Activated T-cell treated with anti-CD3 and anti-CD28 coated beads for 48 hours (primary cell): ENCODE data around the gene BMP8A.
"Not testable (repeated sequence)": the region's sequence is repeated elsewhere in the genome, so short reads cannot be mapped to it uniquely, and the experiment has no call there.

Experiments used
- DNase-seq: peaks from one replicate; pipeline ENCODE4 v3.0.0-alpha.2; 2020; ENCODE audit warnings: low read depth

The BMP8A gene

DNA sequence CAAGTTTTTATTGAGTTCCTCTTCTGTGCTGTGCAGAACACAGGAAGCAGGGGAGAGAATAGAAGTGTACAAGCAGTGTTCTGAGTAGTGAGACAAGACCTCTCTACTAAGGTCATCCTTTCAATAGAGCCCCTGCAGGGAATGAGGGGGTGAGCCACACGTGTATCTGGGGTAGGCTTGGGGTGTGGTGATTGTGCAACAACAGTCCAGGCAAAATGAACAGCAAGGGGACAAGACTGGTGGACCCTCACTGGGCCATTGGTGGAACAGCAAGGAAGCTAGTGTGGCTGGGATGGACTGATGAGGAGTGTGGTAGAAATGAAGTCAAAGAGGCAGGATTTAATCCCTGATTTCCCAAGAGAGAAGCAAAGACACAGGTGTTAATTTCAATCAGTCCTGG is 8.2 kb upstream of the BMP8A start:
- no peak for DNase-seq

DNA sequence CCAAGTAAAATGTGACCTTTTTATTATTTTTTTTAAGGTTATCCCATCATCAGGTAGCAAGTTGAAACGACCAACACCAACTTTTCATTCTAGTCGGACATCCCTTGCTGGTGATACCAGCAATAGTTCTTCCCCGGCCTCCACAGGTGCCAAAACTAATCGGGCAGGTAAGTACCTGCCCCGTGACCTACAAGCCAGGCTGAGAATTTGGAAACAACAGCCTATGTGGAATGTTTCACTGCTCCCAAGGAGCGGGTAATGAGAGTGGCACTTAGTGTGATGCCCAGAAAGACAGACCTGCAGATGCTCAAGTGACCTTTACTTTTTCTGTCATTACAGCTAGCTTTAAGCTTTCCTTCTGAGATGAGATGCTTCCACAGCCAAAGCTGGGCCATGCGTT is 6.9 kb upstream of the BMP8A start:
- DNase-seq = no peak

DNA sequence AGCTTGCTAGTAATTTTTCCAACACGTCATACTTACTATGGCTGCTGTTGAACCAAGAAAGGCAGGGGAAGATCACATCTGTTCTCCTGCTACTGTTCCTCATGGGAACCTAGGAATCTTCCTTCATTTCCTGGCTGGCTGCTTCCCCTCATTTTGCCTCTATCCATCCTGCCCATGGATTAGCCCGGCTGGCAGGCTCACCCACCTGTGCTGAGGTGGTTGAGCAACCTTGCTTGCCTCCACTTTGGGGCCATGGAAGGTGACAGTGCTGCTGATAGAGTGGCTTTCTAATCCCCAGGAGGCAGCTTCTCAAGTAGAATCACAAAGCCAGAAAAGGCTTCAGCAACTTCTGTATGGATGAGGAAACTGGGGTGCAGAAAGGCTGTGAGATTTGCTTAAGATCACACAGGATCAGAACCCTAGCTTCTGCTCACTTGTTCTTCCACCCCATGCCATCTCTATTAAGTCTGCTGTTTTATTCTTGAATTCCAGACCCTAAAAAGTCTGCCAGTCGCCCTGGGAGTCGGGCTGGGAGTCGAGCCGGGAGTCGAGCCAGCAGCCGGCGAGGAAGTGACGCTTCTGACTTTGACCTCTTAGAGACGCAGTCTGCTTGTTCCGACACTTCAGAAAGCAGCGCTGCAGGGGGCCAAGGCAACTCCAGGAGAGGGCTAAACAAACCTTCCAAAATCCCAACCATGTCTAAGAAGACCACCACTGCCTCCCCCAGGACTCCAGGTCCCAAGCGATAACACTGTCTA is 6.2 kb upstream of the BMP8A start:
- DNase-seq = no peak

DNA sequence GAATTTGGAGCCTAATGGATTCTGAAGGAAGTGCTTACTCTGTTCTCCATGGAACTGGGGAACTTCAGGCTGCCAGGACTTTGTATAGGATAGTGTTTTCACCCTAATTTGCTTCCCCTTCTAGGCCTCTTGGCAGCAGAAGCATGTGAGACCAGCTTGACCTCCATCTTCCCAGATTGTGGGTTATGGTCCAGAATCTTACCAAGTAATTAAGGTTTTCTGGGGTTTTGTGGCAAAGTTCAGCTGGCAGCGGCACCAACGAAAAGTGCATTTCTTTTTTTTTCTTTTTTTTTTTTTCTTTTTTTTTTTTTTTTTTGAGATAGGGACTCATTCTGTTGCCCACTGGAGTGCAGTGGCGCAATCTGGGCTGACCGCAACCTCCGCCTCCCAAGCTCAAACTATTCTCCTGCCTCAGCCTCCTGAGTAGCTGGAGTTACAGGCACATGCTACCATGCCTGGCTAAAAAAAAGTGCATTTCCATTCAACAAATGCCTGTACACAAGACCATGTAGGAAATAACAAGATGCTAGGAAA is 3.4 kb upstream of the BMP8A start:
- DNase-seq = no peak

DNA sequence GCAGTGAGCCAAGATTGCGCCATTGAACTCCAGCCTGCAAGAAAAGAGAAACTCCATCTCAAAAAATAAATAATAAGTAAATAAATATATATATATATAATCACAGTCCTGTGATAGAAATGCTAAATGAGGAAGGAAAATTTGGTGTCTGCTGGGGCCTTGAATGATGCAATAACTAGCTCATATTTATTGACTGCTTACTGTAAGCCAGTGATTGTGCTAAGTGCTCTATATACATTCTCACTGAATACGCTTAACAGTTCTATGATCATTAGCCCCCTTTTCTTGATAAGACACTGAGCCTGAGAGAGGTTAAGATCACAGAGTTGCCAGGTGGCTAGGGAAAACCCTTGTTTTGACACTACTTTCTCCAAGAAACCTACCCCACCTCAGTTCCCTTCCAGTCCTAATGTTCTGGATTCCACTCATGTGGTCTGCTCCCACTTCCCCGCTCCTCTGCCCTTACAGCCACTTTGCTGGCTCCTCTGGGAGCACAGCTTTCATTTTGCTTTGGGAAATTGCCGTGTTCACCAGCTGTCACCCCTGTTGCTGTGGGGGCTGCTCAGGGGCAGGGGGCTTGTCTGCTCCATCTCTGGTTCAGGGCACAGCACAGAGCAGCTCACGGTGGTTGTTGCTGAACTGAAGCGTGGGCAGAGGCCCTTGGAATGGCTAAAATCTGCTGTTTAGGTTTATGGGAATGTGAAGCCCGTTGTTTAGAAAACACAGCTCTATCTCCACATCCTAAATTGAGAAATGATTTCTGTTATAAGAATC is 2.5 kb upstream of the BMP8A start:
- DNase-seq = no peak

DNA sequence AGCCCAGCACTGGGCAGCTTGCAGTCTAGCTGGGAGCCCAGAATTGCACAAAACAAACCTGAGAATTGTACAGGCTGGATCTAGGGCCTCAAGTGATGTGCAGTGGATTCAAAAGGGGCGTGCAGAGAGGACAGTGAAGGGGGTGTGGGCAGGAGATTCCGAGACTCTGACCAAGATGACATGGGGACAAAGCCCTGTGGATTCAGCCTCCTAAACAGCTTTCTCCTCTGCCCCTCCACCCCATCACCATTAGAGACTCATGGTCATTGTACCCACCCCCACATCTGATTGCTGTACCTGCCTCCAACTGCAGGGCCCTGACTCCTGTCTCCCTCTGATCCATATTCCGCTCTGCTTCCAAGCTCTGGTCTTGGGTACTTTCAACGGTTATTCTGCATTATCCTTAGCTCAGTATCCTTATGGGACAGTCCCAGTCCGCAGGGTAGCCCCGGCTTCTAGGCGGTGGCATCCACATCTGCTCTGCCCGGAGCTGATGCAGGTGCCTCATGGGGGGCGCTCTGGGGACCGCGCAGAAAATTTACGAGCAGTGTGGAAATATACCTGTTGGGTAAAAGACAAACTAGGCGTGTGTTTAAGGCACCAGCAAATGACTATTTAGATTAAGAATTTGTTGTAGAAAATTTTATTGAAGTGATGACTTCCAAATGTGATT is 1.7 kb upstream of the BMP8A start:
- DNase-seq = no peak

DNA sequence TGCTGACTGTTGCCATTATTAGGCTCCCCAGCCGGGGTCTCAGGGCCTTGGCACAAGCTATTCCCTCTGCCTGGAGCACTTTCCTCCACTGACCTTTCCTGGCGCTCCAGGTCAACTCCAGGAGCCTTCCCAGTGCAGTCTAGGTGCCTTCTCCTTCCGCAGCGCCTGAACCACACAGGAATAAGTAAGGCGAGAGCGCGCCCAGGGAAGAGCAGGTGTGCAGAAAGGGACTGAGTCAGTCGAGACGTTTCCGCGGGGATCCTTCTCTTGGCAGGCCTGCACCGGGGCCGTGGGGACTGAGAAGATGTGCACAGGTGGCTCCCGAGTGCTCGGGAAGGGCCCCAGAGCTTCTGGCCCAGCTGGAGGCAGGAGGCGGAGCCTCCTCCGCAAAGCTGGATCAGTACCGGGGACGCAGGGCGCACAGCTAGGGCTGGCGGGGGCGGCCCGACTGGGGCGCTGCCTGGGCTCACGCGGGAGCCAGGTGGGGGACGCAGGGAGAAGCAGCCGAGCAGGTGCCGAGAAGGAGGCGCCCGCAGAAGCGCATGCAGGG is 765 bp upstream of the BMP8A start:
- no peak for DNase-seq

DNA sequence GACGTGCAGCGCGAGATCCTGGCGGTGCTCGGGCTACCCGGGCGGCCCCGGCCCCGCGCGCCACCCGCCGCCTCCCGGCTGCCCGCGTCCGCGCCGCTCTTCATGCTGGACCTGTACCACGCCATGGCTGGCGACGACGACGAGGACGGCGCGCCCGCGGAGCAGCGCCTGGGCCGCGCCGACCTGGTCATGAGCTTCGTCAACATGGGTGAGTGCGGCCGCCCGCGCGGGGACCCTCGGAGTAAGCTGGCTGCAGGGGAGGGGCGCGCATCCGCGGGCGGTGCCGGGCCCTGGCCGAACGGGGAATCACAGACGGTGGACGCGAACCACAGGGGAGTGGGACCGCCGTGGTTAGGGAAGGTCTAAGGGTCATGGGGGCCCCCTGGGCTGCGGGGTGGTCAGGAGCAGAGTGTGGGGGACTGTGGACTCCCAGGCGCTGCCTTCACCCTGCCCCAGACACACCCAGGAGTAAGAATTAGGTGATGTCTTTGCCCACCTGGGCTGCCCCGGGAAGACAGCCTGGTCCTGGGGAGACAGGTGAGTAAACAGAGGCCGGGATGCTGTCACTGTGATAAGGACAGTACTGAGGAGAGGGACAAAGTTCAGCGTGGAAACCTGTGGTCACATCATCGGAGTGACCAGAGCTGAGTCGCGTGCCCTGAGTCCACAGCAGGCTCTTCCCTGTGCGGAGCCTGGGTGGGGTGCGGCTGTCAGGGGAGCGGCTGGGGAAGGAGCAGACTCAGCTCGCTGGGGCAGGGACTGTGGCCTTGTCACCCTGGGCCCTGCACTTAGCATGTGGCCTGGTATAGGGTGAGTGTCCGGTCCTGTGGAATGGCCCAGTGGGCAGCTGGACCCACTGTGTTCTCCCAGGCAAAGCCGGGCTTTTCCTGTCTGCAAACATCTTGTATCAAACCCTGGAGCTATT is 944 bp downstream of the BMP8A start:
- DNase-seq = not testable (repeated sequence)

DNA sequence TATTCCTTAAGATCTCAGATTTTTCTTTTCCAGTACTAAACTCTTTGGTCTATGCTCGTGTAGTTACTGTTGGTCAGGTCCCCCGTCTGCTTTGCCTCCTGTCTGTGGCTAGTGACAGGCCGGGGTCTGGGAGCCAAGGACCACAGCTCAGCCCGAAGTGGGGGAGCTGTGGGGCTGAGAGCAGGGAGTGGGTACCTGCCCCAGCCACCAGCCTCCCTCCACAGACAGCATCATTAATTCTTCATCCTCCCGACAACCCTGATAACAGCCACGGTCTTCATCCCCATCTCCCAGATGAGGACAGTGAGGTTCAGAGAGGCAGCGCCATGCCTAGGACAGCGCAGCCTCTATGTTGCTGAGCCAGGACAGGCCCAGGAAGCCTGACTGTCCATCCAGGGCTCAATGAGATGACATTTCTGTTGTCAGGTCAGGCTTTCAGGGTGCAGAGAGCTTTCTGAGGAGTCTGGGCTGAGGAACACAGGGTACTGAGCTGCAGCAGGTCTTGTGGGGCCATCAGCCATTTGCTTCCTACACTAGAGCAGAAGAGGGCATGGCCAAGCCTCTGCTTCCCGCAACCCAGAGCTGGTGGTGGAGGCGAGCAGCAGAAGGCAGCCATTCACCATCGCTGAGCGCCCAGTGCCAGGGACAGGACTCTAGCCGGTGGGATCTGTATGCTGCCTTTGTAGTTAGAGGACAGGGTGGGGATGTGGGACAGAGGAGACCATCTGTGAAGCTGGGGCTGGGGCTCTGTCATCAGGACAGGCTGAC is 1.8 kb downstream of the BMP8A start:
- DNase-seq = not testable (repeated sequence)

DNA sequence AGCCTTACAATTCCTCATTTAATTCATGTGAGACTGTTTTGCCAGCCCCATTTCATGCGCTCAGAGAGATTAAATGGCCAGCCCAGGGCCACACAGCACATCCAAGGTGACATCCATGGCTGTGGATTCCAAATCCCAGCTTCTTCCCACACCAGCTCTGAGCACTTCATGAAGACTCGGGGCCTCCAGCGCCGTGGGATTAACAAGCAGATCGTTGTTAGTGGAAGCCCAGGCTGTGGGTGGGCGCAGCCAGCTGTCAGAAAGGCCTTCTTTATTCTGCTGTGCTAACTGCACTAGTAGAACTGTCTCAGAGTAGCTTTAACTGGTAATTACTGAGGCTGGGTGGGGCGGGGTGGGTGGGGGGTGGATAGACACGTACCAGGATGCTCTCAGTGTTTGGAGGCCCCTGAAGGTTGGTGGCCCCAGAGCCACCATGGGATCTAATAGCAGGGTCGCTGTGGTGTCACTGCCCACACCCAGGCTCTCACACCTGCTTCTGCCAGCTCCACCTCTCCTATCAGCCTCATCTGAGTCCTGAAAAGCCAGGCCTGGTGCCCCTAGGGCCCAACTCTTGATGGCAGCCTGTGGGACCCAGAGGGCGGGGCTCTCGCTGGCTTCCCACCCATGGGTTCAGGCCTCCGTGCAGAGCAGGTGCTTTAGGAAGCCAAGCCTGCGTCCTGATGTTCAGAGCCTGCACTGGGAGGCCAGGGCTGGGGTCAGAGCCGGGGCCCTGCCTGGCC is 3.4 kb downstream of the BMP8A start:
- DNase-seq = no peak

DNA sequence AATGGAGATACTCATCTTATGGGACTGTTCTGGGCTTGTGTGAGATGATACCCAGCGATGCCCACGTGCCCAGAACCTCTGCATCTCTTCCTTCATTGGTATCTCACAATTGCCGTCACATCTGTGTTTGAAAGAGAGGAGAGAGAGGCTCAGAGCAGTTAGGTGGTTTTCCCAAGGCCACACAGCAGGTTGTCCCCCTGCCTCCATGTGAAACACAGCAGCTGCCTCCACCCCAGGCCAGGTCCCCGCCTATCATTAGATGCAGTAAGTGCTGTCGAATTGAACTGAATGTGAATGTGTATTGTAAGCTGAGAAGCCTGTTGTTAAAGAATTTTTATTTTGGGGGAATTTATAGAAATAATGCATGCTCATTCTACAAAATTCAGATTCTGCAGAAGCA is 5.1 kb downstream of the BMP8A start:
- DNase-seq = not testable (repeated sequence)

DNA sequence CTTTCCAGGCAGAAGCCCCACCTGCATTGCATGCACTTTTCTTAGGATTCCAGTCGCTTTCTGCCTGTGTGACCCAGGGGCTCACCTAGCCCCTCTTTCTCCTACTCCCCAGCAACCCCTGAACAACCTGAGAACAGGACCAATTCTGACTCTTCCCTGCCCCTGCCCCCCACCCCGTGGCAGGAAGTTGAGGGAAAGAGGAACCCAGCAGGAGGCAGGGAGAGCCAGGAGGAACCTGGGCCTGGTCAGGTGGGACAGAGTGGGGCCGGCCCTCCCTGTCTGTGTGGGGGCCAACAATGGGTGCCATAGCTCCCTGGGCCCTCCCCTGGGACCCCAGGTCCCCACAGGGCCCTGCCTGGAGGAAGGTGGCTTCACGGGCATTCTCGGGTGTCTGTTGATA is 6.1 kb downstream of the BMP8A start:
- DNase-seq = no peak

DNA sequence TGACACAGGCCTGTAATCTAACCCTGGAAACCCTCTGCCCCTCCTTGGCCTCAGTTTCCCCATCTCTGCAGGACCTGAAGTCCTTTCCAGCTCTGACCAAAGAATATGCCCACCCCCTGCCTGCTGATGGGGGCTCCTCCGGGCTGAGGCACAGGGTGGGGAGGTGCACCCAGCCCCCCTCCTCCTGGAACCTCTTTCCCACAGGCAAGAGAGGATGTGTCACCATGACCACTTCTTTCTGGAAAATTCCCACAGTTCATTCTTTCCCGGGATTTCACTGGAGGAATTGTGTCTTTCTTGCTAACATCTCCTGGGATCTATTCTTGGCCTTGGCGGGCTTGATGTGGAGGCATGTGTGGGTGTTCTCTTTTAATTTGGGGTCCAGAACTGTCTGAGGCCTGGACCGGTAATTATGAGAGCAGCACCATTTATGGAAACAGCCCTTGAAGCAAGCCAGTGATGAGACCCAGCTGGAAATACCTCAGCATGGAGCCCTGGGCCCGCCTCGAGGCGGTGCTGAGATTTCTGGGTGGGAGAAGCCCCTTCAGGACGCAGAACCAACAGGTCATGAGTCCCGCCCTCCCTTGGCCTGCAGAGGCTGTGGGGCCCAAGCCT is 6.8 kb downstream of the BMP8A start:
- not testable (repeated sequence) for DNase-seq

DNA sequence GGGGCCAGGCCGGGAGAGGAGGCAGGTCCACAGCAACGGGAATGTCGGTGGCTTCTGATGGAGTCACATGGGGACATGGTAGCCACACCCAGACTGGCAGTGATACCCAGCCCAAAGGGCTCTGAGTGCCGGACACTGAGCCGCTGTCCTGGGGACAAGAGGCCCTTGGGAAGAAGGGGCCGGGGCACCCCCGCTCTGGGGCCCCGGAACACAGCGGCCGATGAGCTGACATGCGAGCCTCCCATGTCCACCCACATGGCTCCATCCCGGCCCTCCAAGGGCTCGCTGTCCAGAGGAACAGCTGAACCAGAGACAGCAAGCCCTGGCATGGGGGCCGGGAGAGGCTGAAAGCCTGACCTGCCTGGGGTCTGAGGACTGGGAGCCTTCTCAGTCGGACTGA is 7.4 kb downstream of the BMP8A start:
- not testable (repeated sequence) for DNase-seq

DNA sequence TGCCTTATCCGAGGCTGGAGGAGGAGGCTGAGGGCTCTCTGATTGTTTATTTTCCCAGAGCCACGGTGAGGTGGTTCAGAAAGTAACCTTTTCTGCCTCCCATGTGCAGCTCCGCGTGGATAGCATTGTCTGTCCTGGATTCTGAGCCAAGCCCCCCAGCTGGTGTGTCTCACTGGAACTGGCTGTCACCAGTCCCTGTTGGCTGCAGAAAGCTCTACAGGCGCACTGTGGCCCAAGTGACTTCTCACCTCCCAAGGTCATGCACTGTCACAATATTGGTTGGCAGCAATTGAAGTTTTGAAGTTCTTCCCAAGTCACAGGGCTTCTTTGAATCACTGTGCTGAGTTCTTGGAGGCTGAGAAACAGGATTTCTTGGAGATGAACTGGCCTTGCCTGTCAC is 8.2 kb downstream of the BMP8A start:
- no peak for DNase-seq

DNA sequence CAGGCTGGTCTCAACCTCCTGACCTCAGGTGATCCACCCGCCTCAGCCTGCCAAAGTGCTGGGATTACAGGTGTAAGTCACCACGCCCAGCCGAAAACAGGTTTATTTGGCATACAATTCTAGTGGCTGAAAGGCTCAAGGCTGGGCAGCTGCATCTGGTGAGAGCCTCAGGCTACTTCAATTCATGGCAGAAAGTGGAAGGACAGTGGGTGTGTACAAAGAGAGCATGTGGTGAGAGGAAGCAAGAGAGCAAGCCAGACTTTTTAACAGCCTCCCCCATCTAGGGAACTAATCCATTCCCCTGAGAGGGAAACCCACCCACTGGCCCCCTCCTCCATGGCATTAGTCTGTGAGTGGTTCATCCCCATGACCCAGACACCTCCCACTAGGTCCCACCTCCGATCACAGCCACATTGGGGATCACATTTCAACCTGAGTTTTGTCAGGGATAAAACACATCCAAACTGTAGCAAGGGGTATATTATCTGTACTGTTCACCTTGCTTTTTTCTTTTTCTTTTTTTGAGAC is 9.5 kb downstream of the BMP8A start:
- no peak for DNase-seq

DNA sequence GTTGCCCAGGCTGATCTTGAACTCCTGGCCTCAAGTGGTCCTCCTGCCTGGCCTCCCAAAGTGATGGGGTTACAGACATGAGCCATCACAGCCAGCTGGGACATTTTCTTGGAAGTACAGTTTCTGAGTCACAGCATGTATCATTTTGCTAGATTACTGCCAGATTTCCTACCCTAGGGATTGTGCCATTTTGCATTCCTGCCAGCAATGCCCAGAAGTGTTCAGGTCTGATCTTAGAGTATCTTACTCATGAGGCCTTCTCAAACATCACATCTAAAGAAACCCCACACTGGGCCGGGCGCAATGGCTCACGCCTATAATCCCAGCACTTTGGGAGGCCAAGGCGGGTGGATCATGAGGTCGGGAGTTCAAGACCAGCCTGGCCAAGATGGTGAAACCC is 10.2 kb downstream of the BMP8A start:
- DNase-seq = no peak

DNA sequence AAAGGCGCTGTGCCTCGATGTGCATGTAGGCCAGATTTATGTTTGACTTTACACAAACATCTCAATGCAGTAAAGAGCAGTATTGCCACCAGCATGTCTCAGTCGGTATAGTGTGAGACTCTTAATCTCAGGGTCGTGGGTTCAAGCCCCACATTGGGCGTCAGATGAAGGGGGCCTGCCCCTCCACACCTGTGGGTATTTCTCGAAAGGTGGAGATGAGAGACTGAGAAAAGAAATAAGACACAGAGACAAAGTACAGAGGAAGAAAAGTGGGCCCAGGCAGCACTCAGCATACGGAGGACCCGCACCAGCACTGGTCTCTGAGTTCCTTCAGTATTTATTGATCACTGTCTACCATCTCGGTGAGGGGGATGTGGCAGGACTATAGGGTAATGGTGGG is 13.0 kb downstream of the BMP8A start:
- not testable (repeated sequence) for DNase-seq

DNA sequence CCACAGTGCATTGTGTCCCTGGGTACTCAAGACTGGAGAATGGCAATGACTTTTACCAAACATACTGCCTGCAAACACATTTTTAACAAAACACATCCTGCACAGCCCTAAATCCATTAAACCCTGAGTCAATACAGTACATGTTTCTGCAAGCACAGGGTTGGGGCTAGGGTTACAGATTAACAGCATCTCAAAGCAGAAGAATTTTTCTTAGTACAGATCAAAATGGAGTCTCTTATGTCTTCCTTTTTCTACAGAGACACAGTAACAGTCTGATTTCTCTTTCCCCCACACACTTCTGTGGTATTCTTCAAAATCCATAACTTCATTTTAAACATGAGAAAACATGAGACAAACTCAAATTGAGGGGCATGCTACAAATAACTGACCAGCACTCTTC is 13.9 kb downstream of the BMP8A start:
- DNase-seq = no peak
